Stimulated activated memory B cell treated with anti-CD40 and anti-IgM and Interleukin-4, amounts not matched to agents 10 μg/mL and 1 μg/mL and 100 μg/mL, for 72 hours (primary cell): ENCODE data around the gene ALKBH2.

ENCODE experiments used
- ATAC-seq: fragments of 150-1000 bp; cut with Tn5 transposase; 2 replicates; pipeline ENCODE4 v1.10.0; 2021
- H3K27ac Mint-ChIP-seq: one replicate; pipeline ENCODE4 v1.8.0; 2022; ENCODE audit warnings: mild to moderate bottlenecking, mixed read lengths
- H3K27me3 Mint-ChIP-seq: one replicate; pipeline ENCODE4 v1.8.0; 2022; ENCODE audit warnings: mixed read lengths
- H3K36me3 Mint-ChIP-seq: one replicate; pipeline ENCODE4 v1.8.0; 2022; ENCODE audit warnings: mixed read lengths
- H3K4me1 Mint-ChIP-seq: one replicate; pipeline ENCODE4 v1.8.0; 2022; ENCODE audit warnings: mixed read lengths
- H3K4me3 Mint-ChIP-seq: one replicate; pipeline ENCODE4 v1.8.0; 2022; ENCODE audit warnings: mild to moderate bottlenecking, moderate library complexity, mixed read lengths
- H3K9me3 Mint-ChIP-seq: one replicate; pipeline ENCODE4 v1.8.0; 2022; ENCODE audit warnings: mixed read lengths

ALKBH2 gene

GRCh38 chr12:109098183-109098604 lies 4.9 kb upstream of the ALKBH2 start:
- Mint-ChIP-seq H3K36me3 (peaks cover 5% of the 10 kb centered on the region), H3K4me3 (peak overlapping the region; percentile 83), H3K4me1 (peaks cover 35% of the 10 kb centered on the region), H3K27me3 (no peaks in the 10 kb centered on the region), H3K27ac (peak overlapping the region; percentile 45), H3K9me3 (no peaks in the 10 kb centered on the region)
- ATAC-seq = peak; percentile 45

DNA sequence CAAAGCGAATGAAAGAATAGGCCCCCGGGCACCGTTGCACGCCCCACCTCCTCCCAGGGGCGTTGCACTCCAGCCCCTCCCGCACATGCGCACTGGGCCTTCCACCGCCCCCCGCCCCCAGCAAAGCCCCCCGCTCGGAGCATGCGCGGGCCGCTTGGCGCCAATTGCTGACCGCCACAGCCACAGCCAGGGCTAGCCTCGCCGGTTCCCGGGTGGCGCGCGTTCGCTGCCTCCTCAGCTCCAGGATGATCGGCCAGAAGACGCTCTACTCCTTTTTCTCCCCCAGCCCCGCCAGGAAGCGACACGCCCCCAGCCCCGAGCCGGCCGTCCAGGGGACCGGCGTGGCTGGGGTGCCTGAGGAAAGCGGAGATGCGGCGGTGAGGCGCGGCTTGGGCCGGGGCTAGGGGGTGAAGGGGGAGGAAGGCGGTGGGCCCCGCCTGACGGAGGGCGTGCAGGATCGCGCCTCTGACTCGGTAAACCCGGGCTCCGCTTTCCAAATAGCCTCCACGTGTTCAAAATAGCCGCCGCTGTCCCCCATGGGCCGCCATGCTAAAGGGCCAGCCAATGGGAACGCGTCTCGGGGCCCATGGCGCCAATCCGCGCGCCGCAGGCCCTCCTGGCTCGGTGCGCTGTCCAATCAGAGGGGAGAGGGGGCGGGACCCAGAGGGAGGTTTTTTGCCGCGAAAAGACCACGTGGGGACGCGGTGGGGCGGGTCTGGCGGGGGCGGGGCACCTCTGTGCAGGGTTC lies 4.3 kb upstream of the ALKBH2 start, which contains the start of gene UNG:
Gene UNG (plus strand): TSS at position 163 of the 748 bp plus-strand sequence. CDS start 83 bp downstream, at position 246.
- peaks cover 41% of the 10 kb centered on the region for H3K4me1 Mint-ChIP-seq

DNA sequence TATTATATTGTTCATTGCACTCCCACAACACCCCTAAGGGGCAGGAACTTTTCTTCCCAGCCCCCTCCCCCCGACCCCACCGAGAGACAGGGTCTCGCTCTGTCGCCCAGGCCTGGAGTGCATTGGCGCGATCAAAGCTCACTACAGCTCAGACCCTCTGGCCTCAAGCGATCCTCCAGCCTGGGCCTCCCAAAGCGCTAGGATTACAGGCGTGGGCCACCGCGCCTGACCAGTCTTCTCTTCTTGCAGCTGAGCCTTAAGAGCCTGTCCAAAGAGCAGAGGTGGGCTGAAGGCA lies 3.8 kb upstream of the ALKBH2 start:
- H3K4me1 Mint-ChIP-seq = peaks cover 46% of the 10 kb centered on the region
- peak overlapping the region; percentile 83 for H3K4me3 Mint-ChIP-seq
- no peak for ATAC-seq
- H3K9me3 Mint-ChIP-seq = no peaks in the 10 kb centered on the region
- H3K27me3 Mint-ChIP-seq = no peaks in the 10 kb centered on the region
- H3K27ac Mint-ChIP-seq = peak overlapping the region; percentile 45
- H3K36me3 Mint-ChIP-seq = peaks cover 5% of the 10 kb centered on the region

More for the DNA sequence above, 4.3 kb upstream of the ALKBH2 start, which contains the start of gene UNG:
- peaks cover 5% of the 10 kb centered on the region for H3K36me3 Mint-ChIP-seq
- peak within 1 kb of the TSS; percentile 83 for H3K4me3 Mint-ChIP-seq
- no peaks in the 10 kb centered on the region for H3K27me3 Mint-ChIP-seq
- peak within 1 kb of the TSS; percentile 45 for H3K27ac Mint-ChIP-seq
- ATAC-seq = peak; percentile 98
- H3K9me3 Mint-ChIP-seq = no peaks in the 10 kb centered on the region

DNA sequence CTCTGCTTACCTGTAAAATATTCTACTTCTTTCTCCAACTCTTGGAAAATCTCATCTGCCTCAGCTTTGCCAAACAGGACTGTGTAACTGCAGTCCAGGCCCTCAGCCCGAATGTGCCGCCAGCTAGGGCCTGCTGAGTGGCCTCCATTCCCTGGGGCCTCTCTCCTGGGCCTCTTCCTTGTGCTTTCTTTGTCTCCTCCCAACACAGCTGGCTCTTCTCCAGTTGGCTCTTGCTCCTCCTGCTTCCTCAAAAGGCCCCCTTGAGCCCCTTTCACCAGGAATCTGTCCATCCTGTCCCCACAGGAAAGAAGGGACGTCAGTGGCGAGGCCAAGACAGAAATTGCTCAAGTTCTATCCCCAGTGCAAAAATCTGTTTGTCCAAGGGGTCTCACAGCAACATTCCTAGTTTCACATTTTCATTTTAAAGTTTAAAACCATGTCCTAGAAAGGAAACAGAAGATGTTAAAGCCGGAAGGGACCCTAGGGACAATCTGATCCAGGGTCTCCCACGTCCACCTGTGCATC lies 713 bp downstream of the ALKBH2 start:
- Mint-ChIP-seq H3K27me3 (no peaks in the 10 kb centered on the region), H3K27ac (peak overlapping the region; percentile 83)
- no peak for ATAC-seq

GRCh38 chr12:109089683-109090082 lies 3.6 kb downstream of the ALKBH2 start:
- no peaks in the 10 kb centered on the region for H3K9me3 Mint-ChIP-seq
- no peaks in the 10 kb centered on the region for H3K27me3 Mint-ChIP-seq
- no peak for ATAC-seq
- H3K27ac Mint-ChIP-seq = peak overlapping the region; percentile 18
- peaks cover 45% of the 10 kb centered on the region for H3K4me1 Mint-ChIP-seq
- no peak overlapping the region for H3K4me3 Mint-ChIP-seq
- H3K36me3 Mint-ChIP-seq = peaks cover 18% of the 10 kb centered on the region

More for the DNA sequence above, 713 bp downstream of the ALKBH2 start:
- H3K4me1 Mint-ChIP-seq = peaks cover 45% of the 10 kb centered on the region
- H3K4me3 Mint-ChIP-seq = peak overlapping the region; percentile 87
- peaks cover 12% of the 10 kb centered on the region for H3K36me3 Mint-ChIP-seq
- no peaks in the 10 kb centered on the region for H3K9me3 Mint-ChIP-seq

DNA sequence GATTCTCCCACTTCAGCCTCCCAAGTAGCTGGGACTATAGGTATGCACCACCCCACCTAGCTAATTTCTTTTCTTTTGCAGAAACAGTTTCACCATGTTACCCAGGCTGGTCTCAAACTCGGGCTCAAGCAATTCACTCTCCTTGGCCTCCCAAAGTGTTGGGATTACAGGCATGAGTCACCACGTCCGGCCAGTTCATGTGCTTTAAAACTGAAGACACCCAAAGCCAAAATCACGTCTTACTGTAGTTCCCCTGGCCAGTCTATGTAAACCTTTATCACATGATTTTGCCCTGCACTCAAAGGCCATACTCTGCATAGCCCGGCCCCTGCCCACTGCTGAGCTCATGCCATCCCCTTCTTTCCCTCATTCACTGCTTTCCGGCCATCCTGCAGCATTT lies 4.5 kb downstream of the ALKBH2 start:
- Mint-ChIP-seq H3K36me3 (peaks cover 18% of the 10 kb centered on the region), H3K27ac (peak overlapping the region; percentile 18), H3K27me3 (no peaks in the 10 kb centered on the region), H3K4me1 (peaks cover 43% of the 10 kb centered on the region), H3K9me3 (no peaks in the 10 kb centered on the region), H3K4me3 (no peak overlapping the region)
- no peak for ATAC-seq

GRCh38 chr12:109087250-109087649 lies 6.0 kb downstream of the ALKBH2 start:
- Mint-ChIP-seq H3K27me3 (no peaks in the 10 kb centered on the region), H3K9me3 (no peaks in the 10 kb centered on the region), H3K27ac (no peak overlapping the region), H3K36me3 (peaks cover 28% of the 10 kb centered on the region), H3K4me1 (peaks cover 27% of the 10 kb centered on the region), H3K4me3 (no peak overlapping the region)
- no peak for ATAC-seq

GRCh38 chr12:109085590-109085989 lies 7.7 kb downstream of the ALKBH2 start:
- peaks cover 12% of the 10 kb centered on the region for H3K4me1 Mint-ChIP-seq
- no peak for ATAC-seq
- H3K9me3 Mint-ChIP-seq = no peaks in the 10 kb centered on the region
- no peaks in the 10 kb centered on the region for H3K27me3 Mint-ChIP-seq
- H3K4me3 Mint-ChIP-seq = no peak overlapping the region
- H3K36me3 Mint-ChIP-seq = peaks cover 38% of the 10 kb centered on the region
- no peak overlapping the region for H3K27ac Mint-ChIP-seq

- Mint-ChIP-seq H3K9me3 (peaks cover 2% of the 10 kb centered on the region), H3K27ac (no peak overlapping the region), H3K4me3 (no peak overlapping the region), H3K36me3 (peaks cover 44% of the 10 kb centered on the region), H3K27me3 (no peaks in the 10 kb centered on the region), H3K4me1 (peaks cover 7% of the 10 kb centered on the region)
- ATAC-seq = no peak
Measured at GRCh38 chr12:109084425-109084824, 8.8 kb downstream of the ALKBH2 start.

- Mint-ChIP-seq H3K4me1 (no peaks in the 10 kb centered on the region), H3K4me3 (no peak overlapping the region), H3K27me3 (no peaks in the 10 kb centered on the region), H3K27ac (no peak overlapping the region), H3K9me3 (peaks cover 6% of the 10 kb centered on the region), H3K36me3 (peaks cover 54% of the 10 kb centered on the region)
- no peak for ATAC-seq
Measured at GRCh38 chr12:109082751-109083150, 10.5 kb downstream of the ALKBH2 start.

GRCh38 chr12:109074866-109075265 lies 18.4 kb downstream of the ALKBH2 start:
- Mint-ChIP-seq H3K4me1 (no peaks in the 10 kb centered on the region), H3K27ac (no peak overlapping the region), H3K27me3 (no peaks in the 10 kb centered on the region), H3K9me3 (peaks cover 4% of the 10 kb centered on the region), H3K4me3 (no peak overlapping the region), H3K36me3 (peaks cover 81% of the 10 kb centered on the region)
- ATAC-seq = no peak

DNA sequence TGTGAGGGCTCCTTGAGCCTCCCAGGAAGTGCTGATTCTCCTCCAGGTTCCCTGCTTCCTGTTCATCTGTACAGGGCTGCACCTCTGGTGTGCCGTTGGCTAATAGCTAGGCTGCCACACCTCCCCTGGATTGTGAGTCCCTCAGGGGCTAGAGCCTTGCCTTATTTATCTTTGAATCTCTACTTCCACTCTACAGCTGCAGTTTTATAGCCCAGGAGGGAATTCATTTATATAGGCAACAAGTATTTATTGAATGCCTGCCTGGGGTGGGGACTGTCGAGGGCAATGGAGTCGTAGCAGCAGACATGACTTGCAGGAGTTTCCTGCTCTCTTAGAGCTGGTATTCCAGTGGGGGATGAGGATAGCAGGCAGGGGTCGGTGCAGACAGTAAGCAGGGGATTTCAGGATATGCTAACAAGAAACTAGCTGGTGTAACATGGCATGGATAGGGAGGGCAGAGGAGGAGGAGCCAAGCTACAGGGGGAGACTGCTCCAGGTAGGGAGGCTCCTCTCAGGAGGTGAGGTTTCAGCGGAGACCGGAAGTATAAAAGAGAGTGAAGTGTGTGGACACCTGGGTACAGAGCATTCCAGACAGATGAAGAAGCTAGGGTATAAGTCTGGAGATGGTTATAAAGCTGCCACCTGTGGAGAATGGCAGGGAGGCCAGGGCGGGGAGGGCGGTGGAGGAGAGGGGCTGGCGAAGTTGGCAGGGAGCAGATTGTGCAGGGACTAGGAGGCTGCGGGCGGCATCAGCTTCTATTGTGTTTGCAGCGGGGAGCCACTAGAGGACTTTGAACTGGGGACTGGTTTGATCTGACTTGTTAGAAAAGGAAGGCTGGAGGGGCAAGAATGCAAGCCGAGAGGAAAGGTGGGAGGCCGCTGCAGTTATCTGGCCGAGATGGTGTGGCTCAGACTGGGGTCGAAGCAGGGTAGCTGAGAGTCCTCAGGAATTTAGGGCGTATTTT lies 23.7 kb downstream of the ALKBH2 start:
- no peak for ATAC-seq
- Mint-ChIP-seq H3K27ac (no peak overlapping the region), H3K36me3 (peaks cover 54% of the 10 kb centered on the region), H3K9me3 (no peaks in the 10 kb centered on the region), H3K27me3 (no peaks in the 10 kb centered on the region), H3K4me3 (no peak overlapping the region), H3K4me1 (no peaks in the 10 kb centered on the region)

DNA sequence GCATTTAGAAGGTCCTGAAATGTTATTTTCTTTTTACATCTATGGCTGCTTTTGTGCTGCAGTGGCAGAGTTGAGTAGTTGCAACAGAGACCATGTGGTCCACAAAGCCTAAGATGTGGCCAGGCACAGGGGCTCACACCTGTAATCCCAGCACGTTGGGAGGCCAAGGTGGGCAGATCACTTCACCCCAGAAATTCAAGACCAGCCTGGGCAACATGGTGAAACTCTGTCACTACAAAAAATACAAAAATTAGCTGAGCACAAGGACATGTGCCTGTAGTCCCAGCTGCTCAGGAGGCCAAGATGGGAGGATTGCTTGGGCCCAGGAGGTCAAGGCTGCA lies 27.4 kb downstream of the ALKBH2 start:
- Mint-ChIP-seq H3K27me3 (no peaks in the 10 kb centered on the region), H3K4me3 (no peak overlapping the region), H3K9me3 (no peaks in the 10 kb centered on the region), H3K36me3 (peaks cover 44% of the 10 kb centered on the region), H3K4me1 (peaks cover 6% of the 10 kb centered on the region), H3K27ac (no peak overlapping the region)
- no peak for ATAC-seq

- no peak overlapping the region for H3K27ac Mint-ChIP-seq
- no peak for ATAC-seq
- H3K27me3 Mint-ChIP-seq = no peaks in the 10 kb centered on the region
- no peaks in the 10 kb centered on the region for H3K9me3 Mint-ChIP-seq
- H3K36me3 Mint-ChIP-seq = peaks cover 39% of the 10 kb centered on the region
- H3K4me1 Mint-ChIP-seq = peaks cover 6% of the 10 kb centered on the region
- no peak overlapping the region for H3K4me3 Mint-ChIP-seq
Measured at GRCh38 chr12:109065154-109065852, 28.0 kb downstream of the ALKBH2 start.

DNA sequence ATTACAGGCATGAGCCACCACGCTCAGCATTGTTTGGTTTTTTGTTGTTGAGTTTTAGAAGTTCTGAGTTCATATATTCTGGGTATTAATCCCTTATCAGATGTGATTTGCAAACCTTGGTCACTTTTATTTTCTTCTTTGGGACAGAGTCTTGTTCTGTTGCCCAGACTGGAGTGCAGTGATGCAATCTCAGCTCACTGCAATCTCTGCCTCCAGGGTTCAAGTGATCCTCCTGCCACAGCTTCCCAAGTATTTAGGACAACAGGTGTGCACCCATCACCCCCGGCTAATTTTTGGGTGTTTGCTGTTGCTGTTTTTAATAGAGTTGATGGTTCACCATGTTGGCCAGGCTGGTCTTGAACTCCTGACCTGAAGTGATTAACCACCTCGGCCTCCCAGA lies 29.1 kb downstream of the ALKBH2 start:
- Mint-ChIP-seq H3K4me1 (peaks cover 6% of the 10 kb centered on the region), H3K9me3 (no peaks in the 10 kb centered on the region), H3K27me3 (no peaks in the 10 kb centered on the region), H3K4me3 (no peak overlapping the region), H3K27ac (no peak overlapping the region), H3K36me3 (peaks cover 27% of the 10 kb centered on the region)
- no peak for ATAC-seq
